Measurements from ENCODE around the gene SESTD1.
"Not testable (repeated sequence)": the region's sequence is repeated elsewhere in the genome, so short reads cannot be mapped to it uniquely, and the experiment has no call there.

Gene SESTD1

GRCh38 chr2:179233626-179234430, 30.8 kb downstream of the SESTD1 start:
- Histone ChIP-seq H3K4me3 (ENCODE audit: low read length) (no peak overlapping the region), H3K36me3 (ENCODE audit: control insufficient read depth, low read depth, low read length) (no peaks in the 10 kb centered on the region), H3K4me1 (ENCODE audit: control insufficient read depth, low read depth, low read length) (peaks cover 5% of the 10 kb centered on the region), H3K9ac (ENCODE audit: low read length) (no peak overlapping the region), H3K27ac (ENCODE audit: low read length) (no peak overlapping the region), H3K27me3 (ENCODE audit: control insufficient read depth, insufficient read depth, low read length) (no peaks in the 10 kb centered on the region), H3K9me3 (ENCODE audit: control insufficient read depth, low read depth, low read length) (no peaks in the 10 kb centered on the region)

GRCh38 chr2:179233083-179233490, 31.5 kb downstream of the SESTD1 start:
- no peak overlapping the region for H3K27ac ChIP-seq (ENCODE audit: low read length)

GRCh38 chr2:179226961-179227259, 37.7 kb downstream of the SESTD1 start:
- H3K9me3 ChIP-seq (ENCODE audit: control insufficient read depth, low read depth, low read length) = no peaks in the 10 kb centered on the region
- H3K4me1 ChIP-seq (ENCODE audit: control insufficient read depth, low read depth, low read length) = peaks cover 12% of the 10 kb centered on the region
- no peaks in the 10 kb centered on the region for H3K27me3 ChIP-seq (ENCODE audit: control insufficient read depth, insufficient read depth, low read length)
- H3K9ac ChIP-seq (ENCODE audit: low read length) = no peak overlapping the region
- no peak overlapping the region for H3K4me3 ChIP-seq (ENCODE audit: low read length)
- H3K27ac ChIP-seq (ENCODE audit: low read length) = no peak overlapping the region
- H3K36me3 ChIP-seq (ENCODE audit: control insufficient read depth, low read depth, low read length) = no peaks in the 10 kb centered on the region

More at GRCh38 chr2:179233083-179233490, 31.5 kb downstream of the SESTD1 start:
- Histone ChIP-seq H3K9ac (ENCODE audit: low read length) (no peak overlapping the region), H3K36me3 (ENCODE audit: control insufficient read depth, low read depth, low read length) (no peaks in the 10 kb centered on the region), H3K27me3 (ENCODE audit: control insufficient read depth, insufficient read depth, low read length) (no peaks in the 10 kb centered on the region), H3K4me1 (ENCODE audit: control insufficient read depth, low read depth, low read length) (peaks cover 5% of the 10 kb centered on the region), H3K9me3 (ENCODE audit: control insufficient read depth, low read depth, low read length) (no peaks in the 10 kb centered on the region), H3K4me3 (ENCODE audit: low read length) (no peak overlapping the region)

GRCh38 chr2:179226203-179226960, 38.2 kb downstream of the SESTD1 start:
- Histone ChIP-seq H3K9me3 (ENCODE audit: control insufficient read depth, low read depth, low read length) (no peaks in the 10 kb centered on the region), H3K4me3 (ENCODE audit: low read length) (no peak overlapping the region), H3K27ac (ENCODE audit: low read length) (no peak overlapping the region), H3K9ac (ENCODE audit: low read length) (no peak overlapping the region), H3K4me1 (ENCODE audit: control insufficient read depth, low read depth, low read length) (peaks cover 12% of the 10 kb centered on the region), H3K36me3 (ENCODE audit: control insufficient read depth, low read depth, low read length) (no peaks in the 10 kb centered on the region), H3K27me3 (ENCODE audit: control insufficient read depth, insufficient read depth, low read length) (no peaks in the 10 kb centered on the region)

- Histone ChIP-seq H3K9ac (ENCODE audit: low read length) (no peak overlapping the region), H3K36me3 (ENCODE audit: control insufficient read depth, low read depth, low read length) (no peaks in the 10 kb centered on the region), H3K4me1 (ENCODE audit: control insufficient read depth, low read depth, low read length) (peaks cover 12% of the 10 kb centered on the region), H3K4me3 (ENCODE audit: low read length) (no peak overlapping the region), H3K27me3 (ENCODE audit: control insufficient read depth, insufficient read depth, low read length) (no peaks in the 10 kb centered on the region), H3K27ac (ENCODE audit: low read length) (no peak overlapping the region), H3K9me3 (ENCODE audit: control insufficient read depth, low read depth, low read length) (no peaks in the 10 kb centered on the region)
Observed at GRCh38 chr2:179224361-179224760, 40.3 kb downstream of the SESTD1 start.

GRCh38 chr2:179222076-179222475, 42.6 kb downstream of the SESTD1 start:
- no peaks in the 10 kb centered on the region for H3K36me3 ChIP-seq (ENCODE audit: control insufficient read depth, low read depth, low read length)
- H3K4me1 ChIP-seq (ENCODE audit: control insufficient read depth, low read depth, low read length) = peaks cover 12% of the 10 kb centered on the region
- H3K9ac ChIP-seq (ENCODE audit: low read length) = no peak overlapping the region
- H3K27ac ChIP-seq (ENCODE audit: low read length) = no peak overlapping the region
- no peaks in the 10 kb centered on the region for H3K27me3 ChIP-seq (ENCODE audit: control insufficient read depth, insufficient read depth, low read length)
- no peak overlapping the region for H3K4me3 ChIP-seq (ENCODE audit: low read length)
- H3K9me3 ChIP-seq (ENCODE audit: control insufficient read depth, low read depth, low read length) = no peaks in the 10 kb centered on the region

- Histone ChIP-seq H3K4me3 (ENCODE audit: low read length) (no peak overlapping the region), H3K27me3 (ENCODE audit: control insufficient read depth, insufficient read depth, low read length) (no peaks in the 10 kb centered on the region), H3K36me3 (ENCODE audit: control insufficient read depth, low read depth, low read length) (no peaks in the 10 kb centered on the region), H3K27ac (ENCODE audit: low read length) (no peak overlapping the region), H3K9ac (ENCODE audit: low read length) (no peak overlapping the region), H3K4me1 (ENCODE audit: control insufficient read depth, low read depth, low read length) (peaks cover 3% of the 10 kb centered on the region), H3K9me3 (ENCODE audit: control insufficient read depth, low read depth, low read length) (no peaks in the 10 kb centered on the region)
Observed at GRCh38 chr2:179218848-179219594, 45.6 kb downstream of the SESTD1 start.

GRCh38 chr2:179214671-179215070, 50.0 kb downstream of the SESTD1 start:
- H3K9me3 ChIP-seq (ENCODE audit: control insufficient read depth, low read depth, low read length); H3K27ac ChIP-seq (ENCODE audit: low read length); H3K36me3 ChIP-seq (ENCODE audit: control insufficient read depth, low read depth, low read length); H3K4me1 ChIP-seq (ENCODE audit: control insufficient read depth, low read depth, low read length); H3K27me3 ChIP-seq (ENCODE audit: control insufficient read depth, insufficient read depth, low read length); H3K9ac ChIP-seq (ENCODE audit: low read length); H3K4me3 ChIP-seq (ENCODE audit: low read length): not testable (repeated sequence)

GRCh38 chr2:179211355-179211754, 53.3 kb downstream of the SESTD1 start:
- no peaks in the 10 kb centered on the region for H3K27me3 ChIP-seq (ENCODE audit: control insufficient read depth, insufficient read depth, low read length)
- H3K4me3 ChIP-seq (ENCODE audit: low read length) = no peak overlapping the region
- H3K36me3 ChIP-seq (ENCODE audit: control insufficient read depth, low read depth, low read length) = no peaks in the 10 kb centered on the region
- no peak overlapping the region for H3K27ac ChIP-seq (ENCODE audit: low read length)
- H3K9me3 ChIP-seq (ENCODE audit: control insufficient read depth, low read depth, low read length) = no peaks in the 10 kb centered on the region
- H3K4me1 ChIP-seq (ENCODE audit: control insufficient read depth, low read depth, low read length) = no peaks in the 10 kb centered on the region
- no peak overlapping the region for H3K9ac ChIP-seq (ENCODE audit: low read length)

GRCh38 chr2:179208277-179208676, 56.4 kb downstream of the SESTD1 start:
- H3K27ac ChIP-seq (ENCODE audit: low read length); H3K4me1 ChIP-seq (ENCODE audit: control insufficient read depth, low read depth, low read length); H3K36me3 ChIP-seq (ENCODE audit: control insufficient read depth, low read depth, low read length); H3K9ac ChIP-seq (ENCODE audit: low read length); H3K9me3 ChIP-seq (ENCODE audit: control insufficient read depth, low read depth, low read length); H3K27me3 ChIP-seq (ENCODE audit: control insufficient read depth, insufficient read depth, low read length); H3K4me3 ChIP-seq (ENCODE audit: low read length): not testable (repeated sequence)

- H3K4me3 ChIP-seq (ENCODE audit: low read length) = no peak overlapping the region
- H3K27me3 ChIP-seq (ENCODE audit: control insufficient read depth, insufficient read depth, low read length) = no peaks in the 10 kb centered on the region
- H3K9ac ChIP-seq (ENCODE audit: low read length) = no peak overlapping the region
- no peaks in the 10 kb centered on the region for H3K36me3 ChIP-seq (ENCODE audit: control insufficient read depth, low read depth, low read length)
- H3K9me3 ChIP-seq (ENCODE audit: control insufficient read depth, low read depth, low read length) = peaks cover 21% of the 10 kb centered on the region
- no peaks in the 10 kb centered on the region for H3K4me1 ChIP-seq (ENCODE audit: control insufficient read depth, low read depth, low read length)
- H3K27ac ChIP-seq (ENCODE audit: low read length) = no peak overlapping the region
Observed at GRCh38 chr2:179207047-179207446, 57.6 kb downstream of the SESTD1 start.

All from iPS-18a (cell line).